Ishikawa (cell line): ENCODE data around the gene C1QTNF6.

Experiments used
- CEBPB ChIP-seq: IDR thresholded peaks from 2 replicates; pipeline ENCODE4 v1.6.1; 2012
- CREB1 ChIP-seq: IDR thresholded peaks from 2 replicates; pipeline ENCODE4 v1.6.1; 2012; ENCODE audit warnings: low read depth
- EGR1 ChIP-seq: IDR thresholded peaks from 2 replicates; pipeline ENCODE4 v1.6.1; 2012
- EP300 ChIP-seq: IDR thresholded peaks from 2 replicates; pipeline ENCODE4 v1.6.1; 2012; ENCODE audit warnings: borderline replicate concordance
- FOXM1 ChIP-seq: IDR thresholded peaks from 2 replicates; pipeline ENCODE4 v1.6.1; 2012; ENCODE audit warnings: low read depth, borderline replicate concordance
- NFIC ChIP-seq: IDR thresholded peaks from 2 replicates; pipeline ENCODE4 v1.6.1; 2012
- RAD21 ChIP-seq: IDR thresholded peaks from 2 replicates; pipeline ENCODE4 v1.6.1; 2012; ENCODE audit warnings: low read depth
- REST ChIP-seq: IDR thresholded peaks from 2 replicates; pipeline ENCODE4 v1.6.1; 2012; ENCODE audit warnings: low read depth, mild to moderate bottlenecking
- TAF1 ChIP-seq: IDR thresholded peaks from 2 replicates; pipeline ENCODE4 v1.6.1; 2012; ENCODE audit warnings: low read depth, mild to moderate bottlenecking
- TCF12 ChIP-seq: IDR thresholded peaks from 2 replicates; pipeline ENCODE4 v1.6.1; 2012; ENCODE audit warnings: low read depth
- TEAD4 ChIP-seq: IDR thresholded peaks from 2 replicates; pipeline ENCODE4 v1.6.1; 2012
- USF1 ChIP-seq: IDR thresholded peaks from 2 replicates; pipeline ENCODE4 v1.6.1; 2012
- YY1 ChIP-seq: IDR thresholded peaks from 2 replicates; pipeline ENCODE4 v1.6.1; 2012; ENCODE audit warnings: low read depth
- ZBTB7A ChIP-seq: IDR thresholded peaks from 2 replicates; pipeline ENCODE4 v1.6.1; 2012; ENCODE audit warnings: low read depth

C1QTNF6 gene

GRCh38 chr22:37150701-37151100 is 37.3 kb downstream of the C1QTNF6 start:
- TF ChIP-seq REST (no peak), USF1 (no peak), YY1 (no peak), EP300 (no peak), TEAD4 (no peak), TCF12 (no peak), NFIC (no peak), FOXM1 (no peak)

- TF ChIP-seq RAD21, result no peak
- TF ChIP-seq CREB1, result no peak
- TF ChIP-seq FOXM1, result no peak
These were observed 39.0 kb downstream of the C1QTNF6 start for GRCh38 chr22:37148742-37149665.

- TF ChIP-seq TAF1 (no peak), USF1 (no peak), RAD21 (no peak), REST (no peak), EP300 (no peak), TCF12 (no peak), CREB1 (no peak), YY1 (no peak), EGR1 (no peak), TEAD4 (no peak), CEBPB (no peak), ZBTB7A (no peak)
These were observed 39.9 kb downstream of the C1QTNF6 start for GRCh38 chr22:37148031-37148651.

- TF ChIP-seq EP300 (no peak), TCF12 (no peak), ZBTB7A (no peak), USF1 (no peak), NFIC (no peak), EGR1 (no peak), CEBPB (no peak), TAF1 (no peak), REST (no peak), RAD21 (no peak)
These were observed 40.7 kb downstream of the C1QTNF6 start for GRCh38 chr22:37147186-37147990.
